GM21381 (cell line): ENCODE measurements around the gene NRG2.

ENCODE experiments used
- ATAC-seq: cut with Tn5 transposase; IDR thresholded peaks from one replicate; pipeline ENCODE4 v1.9.1; 2021; ENCODE audit warnings: mild to moderate bottlenecking, moderate library complexity; ENCODE audit not compliant: unreplicated experiment

Gene NRG2

DNA sequence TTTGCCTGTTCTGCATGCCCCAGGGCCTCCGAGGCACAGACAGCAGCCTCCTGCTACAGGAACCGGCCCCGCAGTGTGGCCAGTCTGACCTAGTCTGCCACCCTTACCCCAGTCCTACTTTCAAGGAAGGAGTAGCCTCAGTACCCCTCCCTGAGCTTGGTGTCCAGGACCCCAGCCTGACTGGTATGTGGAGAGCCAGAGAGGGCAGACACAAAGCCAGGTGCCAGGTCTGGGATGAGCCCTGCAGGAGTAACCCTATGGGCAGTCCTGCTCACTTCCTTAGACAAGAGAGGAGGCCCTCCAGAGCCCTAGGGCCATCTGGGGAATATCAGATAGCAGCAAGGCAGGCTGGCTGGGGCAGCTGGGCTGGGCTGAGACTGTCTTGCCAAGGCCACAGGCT, 67.8 kb downstream of the NRG2 start:
- ATAC-seq: no peak

DNA sequence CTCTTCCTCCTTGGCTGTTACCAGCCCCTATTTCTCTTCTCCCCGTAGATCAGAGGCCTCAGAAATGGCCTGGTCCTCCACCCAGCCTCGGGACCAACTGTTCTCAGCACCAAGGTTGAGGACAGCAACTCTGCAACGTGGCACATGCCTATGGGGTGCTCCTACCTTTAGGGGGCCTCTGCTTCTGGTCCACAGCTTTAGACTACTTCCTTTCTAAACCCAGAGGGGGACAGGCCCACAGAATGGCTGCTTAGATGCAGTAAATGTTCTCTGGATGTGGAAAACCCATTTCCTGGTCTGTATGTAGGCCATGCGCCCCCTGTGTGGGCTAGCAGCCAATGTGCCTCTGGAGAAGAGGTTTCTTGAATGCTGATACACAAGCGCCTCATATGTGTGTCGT, 68.4 kb downstream of the NRG2 start:
- no peak for ATAC-seq

DNA sequence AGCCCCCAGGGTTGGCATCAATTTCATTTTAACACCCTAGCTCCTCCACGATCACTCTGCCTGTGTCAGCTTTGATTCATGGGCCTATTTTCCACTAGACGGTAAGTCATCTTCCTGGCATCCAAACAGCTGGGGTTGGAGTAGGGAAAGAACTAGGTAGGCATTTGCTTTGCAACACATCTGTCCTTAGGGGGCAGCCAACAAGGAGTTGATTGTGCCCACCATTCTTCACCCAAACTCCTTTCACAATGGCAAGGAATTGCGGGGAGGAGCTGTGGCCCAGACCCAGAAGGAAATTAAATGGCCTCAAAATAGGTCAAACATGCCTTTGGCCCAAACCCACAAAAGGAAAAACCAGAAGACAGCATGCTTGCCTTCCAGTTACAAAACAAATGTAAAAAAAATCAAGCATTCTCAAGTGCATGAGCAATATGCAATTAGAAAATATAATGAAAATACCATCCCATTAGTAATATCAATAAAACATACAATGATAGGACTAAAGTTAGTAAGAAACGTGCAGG, 71.8 kb downstream of the NRG2 start:
- ATAC-seq: no peak

DNA sequence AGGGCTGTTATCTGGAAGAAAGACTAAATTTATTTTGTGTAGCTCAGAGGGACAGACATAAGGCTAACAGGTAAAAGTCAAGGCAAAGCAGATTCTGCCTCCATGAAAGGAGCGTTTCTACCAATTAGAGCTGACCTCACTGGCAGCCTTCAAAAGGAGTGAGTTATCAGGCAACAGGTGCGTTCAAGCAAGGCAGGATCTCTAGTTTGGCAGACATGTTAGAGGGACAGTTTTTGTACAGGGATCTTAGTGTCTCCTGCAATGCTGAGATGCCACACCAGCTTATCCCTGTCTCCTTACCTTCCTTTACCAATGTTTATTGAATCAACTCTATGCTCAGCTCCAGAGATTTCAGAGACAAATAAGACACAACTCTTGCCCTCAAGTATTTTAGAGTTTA, 73.8 kb downstream of the NRG2 start:
- ATAC-seq: no peak

DNA sequence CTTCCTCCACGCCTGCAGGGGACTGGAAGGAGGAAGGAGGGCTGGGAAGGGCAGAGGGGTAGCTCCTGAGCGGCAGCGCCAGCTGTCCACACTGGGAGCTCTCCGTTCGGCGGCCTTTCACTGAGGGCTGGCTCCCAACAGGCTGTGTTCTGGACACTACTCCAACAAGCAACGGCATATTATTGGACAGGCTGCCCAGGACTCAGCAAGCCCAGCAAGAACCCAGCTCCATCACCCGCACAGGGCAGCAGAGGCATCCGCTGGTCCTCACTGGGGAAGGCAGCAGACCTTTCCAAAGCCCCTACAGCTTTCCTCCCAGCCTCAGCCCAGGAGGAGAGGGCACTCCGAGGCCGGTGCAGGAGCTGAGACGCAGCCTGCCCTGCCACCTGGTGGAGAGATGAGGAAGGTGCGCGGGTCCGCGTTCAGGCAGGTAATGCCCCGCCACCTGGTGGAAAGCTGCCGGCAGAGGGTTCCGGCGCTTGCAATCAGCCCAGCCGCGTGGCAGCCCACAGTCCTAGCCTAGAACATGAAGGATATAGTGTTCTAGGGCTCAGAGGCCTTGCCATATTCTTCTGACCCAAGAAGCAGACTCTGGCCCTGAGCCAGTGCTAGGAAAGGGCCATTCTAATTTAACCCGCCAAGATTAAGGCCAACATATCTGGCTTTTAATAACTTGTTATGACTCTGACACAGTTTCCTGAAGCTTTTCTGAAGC, 74.4 kb downstream of the NRG2 start:
- peak; percentile 95 for ATAC-seq

DNA sequence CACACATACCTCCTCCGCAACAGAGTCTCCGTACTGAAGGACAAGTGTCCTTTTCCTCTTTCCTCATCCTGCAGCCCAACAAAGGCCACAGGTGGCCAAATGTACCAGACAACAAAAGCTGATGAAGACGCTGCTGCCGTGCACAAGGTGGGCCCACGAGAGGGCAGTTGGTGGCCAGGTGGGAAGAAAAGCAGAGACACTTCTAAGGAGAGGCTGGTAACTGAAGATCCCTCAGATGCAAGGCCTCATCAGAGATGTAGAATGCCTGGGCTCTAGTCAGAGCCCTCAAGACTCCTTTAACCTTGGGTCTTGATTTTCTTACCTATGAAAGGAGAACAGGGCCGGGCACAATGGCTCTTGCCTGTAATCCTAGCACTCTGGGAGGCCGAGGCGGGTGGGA, 75.7 kb downstream of the NRG2 start:
- ATAC-seq: no peak

DNA sequence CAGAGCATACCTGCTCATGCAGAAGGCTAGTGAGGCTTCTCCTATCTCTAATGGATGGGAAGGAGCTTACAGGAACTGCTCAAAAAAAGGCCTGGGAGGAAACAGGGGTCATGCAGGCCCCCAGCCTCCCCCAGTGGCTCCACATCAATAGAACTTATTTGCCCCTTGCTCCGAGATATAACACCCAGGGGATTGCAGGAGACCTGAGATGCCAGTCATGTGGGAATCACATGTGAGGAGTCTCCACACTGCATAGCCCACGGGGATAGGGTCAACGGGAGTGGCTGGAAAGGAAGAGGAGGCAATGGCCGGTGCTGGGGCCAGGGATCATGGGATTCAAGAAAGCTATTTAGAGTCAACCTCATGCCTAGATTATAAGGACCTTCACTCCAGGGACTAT, 76.2 kb downstream of the NRG2 start:
- ATAC-seq: no peak

DNA sequence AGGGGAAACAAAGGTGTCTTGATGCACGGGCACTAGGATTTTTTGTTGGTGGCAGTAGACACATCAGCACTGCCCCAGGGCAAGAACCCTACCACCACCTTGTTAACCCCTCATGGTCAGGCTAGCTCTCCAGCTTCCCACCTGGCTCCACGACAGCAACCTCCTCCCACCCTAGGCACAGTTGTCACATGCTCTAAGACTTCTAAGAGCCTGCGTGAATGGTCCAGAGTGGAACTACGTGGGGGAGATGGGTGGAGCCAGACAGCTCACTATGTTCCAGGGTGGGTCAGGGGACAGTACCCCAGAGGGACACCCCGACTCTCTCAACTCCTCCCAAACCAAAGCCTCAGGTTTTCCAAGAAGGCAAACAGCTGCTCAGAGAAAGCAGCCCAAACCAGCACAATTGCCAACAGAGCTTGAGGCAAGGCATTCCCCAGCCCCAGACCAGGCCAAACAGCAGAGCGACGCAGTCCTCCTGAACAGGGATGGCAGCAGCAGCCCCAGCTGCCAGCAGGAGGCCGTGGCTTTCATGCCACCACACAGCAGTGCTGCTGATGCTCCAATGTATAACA, 78.0 kb downstream of the NRG2 start:
- ATAC-seq: no peak

DNA sequence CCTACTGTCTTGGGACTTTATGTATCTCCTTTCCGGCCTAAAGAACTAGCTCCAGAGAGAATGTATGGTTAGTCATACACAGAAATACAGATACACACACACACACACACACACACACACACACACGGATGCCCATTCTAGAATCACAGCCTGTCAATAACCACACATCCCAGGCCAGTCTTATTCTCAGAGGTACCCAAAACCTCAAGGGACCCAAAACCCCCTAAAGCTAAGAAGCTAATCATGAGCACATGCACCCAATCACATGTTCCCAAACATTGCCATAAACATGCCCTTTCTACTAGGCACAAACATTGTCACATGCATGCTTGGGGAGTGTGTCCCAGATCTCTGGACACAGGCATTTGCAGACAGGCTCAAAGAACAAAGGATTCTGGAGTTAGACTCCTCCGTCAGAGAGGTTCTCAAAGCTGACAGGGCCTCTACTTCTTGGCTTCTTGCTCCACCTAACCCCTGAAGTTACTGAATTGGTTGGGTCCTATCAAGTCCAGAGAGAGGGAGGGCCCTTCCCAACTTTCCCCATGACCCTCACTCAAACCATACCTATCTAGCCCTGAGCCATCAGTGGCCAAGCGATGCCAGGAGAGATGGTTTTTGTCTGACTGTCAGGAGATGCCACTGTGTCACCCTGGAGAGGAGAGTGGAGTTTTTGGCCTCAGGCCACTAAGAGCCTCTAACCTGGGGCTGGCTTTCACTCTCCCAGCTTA, 78.7 kb downstream of the NRG2 start:
- ATAC-seq: no peak

DNA sequence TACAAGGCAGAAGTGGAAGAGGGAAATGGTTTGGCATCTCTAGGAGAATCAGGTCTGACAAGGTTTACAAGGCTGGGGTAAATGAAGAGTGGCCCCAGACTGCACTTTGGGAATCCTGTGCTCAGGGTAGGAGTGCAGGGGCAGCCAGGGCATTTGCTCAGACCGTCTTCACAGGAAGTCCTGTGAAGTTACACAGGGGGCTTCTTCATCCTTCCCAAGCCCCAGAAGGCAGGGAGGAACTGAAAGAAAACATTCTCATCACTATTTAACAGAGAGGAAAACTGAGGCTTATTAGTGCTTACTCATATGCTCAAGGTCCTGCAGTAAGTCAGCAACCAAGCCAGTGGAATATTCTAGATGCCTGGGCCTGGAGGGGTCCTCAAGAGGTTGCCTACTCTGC, 80.7 kb downstream of the NRG2 start:
- ATAC-seq: no peak

DNA sequence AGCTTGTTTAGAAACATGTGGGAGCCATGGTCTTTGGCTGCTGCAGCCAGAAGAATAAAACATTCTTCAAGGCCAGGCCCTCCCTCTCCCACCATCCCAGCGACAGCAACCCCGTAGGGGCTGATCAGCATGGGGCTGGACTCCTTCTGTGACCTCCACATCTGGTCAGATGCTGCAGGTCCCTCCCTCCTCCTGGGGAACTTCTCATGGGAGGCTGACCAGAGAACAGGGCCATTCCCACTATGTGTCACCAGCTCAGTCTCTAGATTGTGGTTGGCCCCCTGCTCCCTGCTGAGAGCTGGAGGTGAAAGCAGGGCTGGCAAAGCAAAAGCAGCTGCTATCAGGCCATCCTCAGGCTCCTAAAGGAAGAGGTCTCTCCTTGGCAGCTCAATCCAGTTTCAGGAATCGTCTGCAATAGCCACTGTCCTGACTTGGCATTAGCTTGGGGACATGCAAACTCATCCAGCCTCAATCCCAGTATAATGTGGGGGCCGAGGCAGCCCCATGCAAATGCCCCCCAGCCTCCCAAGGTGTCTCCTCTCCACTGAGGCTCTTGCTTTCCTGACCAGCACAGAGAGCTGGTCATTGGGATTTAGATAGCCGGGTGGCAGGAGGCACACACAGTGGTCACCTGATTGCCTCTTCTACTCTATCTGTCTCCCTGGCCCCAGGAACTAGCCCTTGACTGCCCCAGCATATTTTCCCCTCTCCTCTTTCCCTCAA, 81.5 kb downstream of the NRG2 start:
- ATAC-seq: peak; percentile 42

DNA sequence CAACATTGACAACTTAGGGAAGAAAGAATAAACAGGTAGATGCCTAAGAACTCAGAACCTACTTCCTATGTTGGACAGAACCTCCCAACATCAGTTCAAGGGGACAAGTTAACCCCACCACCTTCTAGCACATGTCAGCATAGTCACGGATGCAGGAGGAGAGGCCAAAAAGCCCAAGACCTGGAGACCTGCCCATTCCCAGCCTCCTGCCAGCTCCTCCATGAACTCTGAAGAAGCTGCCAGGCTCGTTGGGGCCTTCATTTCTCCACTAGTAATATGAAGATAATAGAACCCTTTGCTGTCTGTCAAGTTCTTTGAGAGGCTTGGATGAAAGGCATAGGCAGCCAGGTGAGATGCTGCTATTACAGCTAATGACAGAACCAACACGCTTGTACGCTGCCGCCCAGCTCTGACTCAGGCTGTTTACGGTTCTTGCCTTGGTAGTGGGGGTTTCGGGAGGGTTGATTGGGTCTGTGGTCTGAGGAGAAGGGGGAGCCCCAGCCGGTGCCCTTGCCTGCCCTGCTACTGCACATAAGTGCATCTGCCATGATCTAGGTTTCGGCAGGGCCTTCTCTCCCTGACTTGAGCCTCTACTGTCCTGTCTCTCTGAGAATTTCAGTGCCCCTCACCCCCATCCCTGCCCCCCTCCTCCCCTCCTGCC, 82.2 kb downstream of the NRG2 start:
- peak; percentile 79 for ATAC-seq

DNA sequence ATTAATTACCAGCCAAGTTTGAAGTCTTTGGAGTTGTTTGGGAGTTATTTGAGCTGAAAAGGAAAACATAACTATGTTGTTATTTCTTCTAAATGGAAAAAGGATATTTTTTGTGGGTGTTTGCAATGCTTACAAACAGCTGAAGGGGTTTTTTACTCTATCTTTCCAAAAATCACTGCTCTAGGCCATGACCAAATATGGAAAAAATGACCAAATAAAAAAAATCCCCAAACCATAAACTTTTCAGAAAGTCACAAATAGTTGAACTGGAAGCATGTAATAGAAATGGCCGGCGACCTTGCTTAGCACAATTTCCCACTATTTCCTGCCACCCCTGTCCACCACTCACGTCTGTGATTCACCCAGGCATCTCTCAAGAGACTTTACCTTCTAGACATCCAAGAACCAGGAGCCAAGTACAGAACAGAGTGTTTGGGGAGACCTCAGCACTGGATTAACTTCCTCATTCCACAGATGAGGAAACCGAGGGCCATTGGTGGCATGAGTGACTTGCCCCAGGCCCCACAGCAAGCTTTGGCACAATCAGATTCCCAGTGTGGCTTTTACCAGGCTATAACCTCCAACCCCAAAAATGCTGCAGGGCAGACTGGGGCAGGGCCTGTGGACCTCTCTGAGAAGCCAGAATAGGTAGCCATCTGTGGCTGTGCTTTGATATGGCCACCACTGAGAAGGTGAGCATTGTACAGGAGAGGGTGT, 84.5 kb downstream of the NRG2 start:
- ATAC-seq: no peak

DNA sequence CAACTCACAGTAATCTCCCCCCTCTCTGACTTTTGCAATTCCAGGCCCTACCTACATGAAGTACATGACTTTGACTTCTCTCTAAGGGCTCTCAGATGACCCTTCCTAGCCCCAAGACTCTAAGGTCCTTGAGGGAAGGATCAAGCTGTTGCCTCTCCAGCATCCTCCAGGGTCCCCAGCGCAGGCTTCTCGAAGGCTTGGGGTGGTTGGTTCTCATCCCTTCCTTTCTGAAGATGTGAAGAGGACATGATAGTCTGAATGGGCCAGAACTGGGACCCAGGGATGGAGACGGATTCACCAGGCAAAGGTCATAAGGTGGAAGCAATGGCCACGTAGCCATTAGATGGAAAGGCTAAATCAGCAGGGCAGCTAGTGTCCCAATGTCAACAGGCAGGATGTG, 86.8 kb downstream of the NRG2 start:
- no peak for ATAC-seq

DNA sequence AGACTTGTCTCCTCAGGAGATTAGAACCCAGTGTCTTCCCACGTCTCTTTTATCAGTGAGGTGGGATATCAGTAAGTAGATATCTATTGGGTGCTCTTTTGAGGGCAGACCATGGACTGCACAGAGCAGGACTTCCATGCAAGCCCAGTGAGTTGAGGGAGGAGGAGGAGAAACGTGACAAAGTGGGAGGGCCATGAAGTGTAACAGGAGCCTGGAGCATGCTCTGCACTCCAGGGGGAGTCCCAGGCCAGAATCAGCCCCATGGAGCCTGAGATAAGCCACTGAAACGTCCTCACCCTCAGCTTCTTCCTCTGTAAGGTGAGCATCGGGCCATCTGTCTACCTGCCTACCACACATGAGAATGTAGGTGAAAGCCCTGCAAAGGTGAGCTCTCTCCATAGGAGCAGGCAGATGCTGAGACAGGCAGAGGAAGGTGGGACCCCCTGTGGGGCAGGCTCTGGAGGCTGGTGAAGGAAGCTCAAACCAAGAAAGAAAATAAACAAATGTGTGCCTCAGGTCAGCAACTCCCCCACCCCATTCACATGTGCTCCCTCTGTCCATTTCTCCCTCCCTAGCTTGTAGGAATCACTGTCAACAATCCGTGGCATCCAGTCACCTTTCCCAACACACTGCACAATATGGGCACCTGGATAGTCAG, 87.4 kb downstream of the NRG2 start:
- no peak for ATAC-seq

DNA sequence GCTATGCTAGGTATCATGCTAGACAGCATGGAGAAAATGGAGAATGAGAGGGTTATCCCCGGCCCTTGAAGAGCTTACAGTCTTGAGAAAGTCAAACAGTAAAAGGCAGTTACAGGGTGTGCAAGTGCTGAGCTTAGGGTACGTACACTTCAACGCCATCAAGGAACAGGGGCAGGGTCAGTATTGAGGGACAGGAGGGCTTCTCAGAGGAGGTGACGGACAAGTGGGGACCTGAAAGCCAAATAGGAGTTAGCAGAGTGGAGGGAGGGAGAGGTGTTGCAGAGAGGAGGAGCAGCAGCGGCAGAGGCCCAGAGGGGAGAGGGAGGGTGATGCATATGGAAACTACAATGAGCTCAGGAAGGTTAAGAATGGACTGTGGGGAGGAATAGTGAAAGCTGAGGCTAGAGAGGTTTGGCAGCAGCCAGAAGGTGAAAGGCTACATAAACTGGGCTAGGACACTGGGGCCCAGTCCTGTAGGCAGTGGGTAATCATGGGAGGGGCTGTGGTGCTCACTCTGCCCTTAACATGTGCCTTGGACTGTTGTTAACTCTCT, 88.0 kb downstream of the NRG2 start:
- ATAC-seq: no peak

DNA sequence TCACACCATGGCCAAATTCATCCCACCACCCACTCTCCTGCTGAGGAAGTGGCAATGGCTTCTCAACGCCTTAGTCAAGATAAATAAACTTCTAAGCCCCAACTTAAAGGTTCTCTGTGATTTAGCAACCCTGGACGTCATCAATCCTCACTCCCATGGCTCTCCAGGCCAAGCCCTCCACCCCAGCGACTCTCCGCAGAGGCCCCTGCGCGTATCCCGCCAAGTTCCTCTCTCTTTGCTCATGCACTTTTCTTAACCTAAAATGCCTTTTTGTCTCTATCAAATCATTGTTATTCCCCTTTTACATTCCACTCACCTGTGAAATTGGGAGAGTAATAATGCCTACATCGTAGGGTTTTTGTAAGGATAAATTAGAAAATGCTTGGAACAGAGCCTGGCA, 88.6 kb downstream of the NRG2 start:
- no peak for ATAC-seq

DNA sequence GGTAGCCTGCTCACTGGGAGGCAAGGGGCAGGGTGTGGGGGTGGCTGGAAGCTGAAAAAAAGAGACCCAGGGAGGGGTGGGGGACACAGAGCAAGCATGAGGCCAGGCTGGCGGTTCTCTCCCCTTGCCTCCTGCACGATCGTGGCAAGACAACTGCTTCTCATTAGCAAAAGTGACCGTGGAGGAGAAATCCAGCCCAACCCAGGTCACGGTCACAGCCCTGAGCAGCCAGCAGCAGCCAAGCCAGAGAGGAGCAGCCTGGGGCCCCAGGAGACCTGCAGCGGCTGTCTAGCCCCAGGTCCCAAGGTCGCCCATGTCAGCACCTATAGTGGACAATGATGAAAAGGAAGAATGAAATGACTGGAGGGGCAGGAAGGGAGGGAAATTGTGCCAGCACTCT, 89.1 kb downstream of the NRG2 start:
- no peak for ATAC-seq

DNA sequence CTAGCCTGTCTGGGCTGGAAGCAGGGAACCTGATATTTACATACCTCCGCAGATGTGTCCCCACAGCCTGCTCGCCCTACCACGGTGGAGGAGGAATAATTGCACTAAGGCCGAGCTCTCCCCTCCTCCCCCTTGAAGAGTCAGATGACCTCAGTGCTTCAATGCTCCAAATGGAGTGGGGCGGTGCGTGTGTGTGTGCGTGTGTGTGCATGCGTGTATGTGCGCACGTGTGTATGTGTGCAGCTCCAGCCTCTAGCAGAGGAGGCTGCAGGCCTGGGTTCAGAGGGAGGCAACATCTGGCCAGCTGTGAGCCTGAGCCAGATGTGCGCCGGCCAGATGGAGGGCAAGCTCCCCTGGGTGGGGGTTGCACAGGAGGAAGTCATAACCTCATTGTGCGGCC, 90.5 kb downstream of the NRG2 start:
- ATAC-seq: no peak

DNA sequence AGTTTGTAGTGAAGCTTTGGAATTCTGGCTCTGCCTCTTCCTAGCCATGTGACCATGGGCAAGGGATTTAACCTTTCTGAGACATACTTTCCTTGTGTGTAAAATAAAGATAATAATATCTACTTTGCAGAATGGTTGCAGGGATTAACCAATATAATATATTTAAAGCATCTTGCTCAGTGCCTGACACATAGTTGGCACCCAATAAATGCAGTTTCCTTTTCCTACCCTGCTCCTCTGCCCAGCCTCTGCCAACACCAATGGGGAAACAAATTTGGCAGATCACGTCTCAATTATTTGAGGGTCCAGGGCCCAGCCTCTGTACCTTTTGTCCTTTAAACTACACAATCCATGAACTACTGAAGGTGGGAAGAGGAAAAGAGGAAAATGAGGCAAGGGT, 91.1 kb downstream of the NRG2 start:
- ATAC-seq: no peak
